HG03571 (cell line): ENCODE results near the gene BAG5.
A peak's percentile ranks its signal among the peaks of the same experiment; 100 is the strongest.

Source experiments
- ATAC-seq: cut with Tn5 transposase; IDR thresholded peaks from one replicate; pipeline ENCODE4 v1.9.1; 2021; ENCODE audit not compliant: unreplicated experiment

Gene BAG5

DNA sequence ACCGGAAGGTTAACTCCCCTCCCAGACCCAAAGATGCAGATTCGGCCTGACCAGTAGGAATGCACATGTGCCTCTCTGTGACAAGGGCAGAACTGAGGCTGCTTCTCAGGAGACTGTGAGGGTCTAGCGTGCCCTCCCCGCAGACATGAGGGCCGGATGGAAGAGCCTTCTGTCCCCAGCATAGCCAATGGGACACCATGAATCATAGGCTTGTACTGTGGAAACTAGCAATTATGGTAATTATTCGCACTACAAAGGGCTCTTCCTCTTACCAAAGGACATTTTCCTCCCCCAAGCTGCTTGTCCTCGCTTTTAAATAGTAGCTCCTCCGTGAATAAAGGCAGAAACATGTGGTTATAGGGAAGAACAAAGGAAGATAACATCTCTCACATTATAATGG lies 6.5 kb upstream of the BAG5 start:
- ATAC-seq, result no peak

GRCh38 chr14:103563844-103564505 lies 1.5 kb upstream of the BAG5 start:
- no peak for ATAC-seq

GRCh38 chr14:103563226-103563620 lies 766 bp upstream of the BAG5 start:
- no peak for ATAC-seq

DNA sequence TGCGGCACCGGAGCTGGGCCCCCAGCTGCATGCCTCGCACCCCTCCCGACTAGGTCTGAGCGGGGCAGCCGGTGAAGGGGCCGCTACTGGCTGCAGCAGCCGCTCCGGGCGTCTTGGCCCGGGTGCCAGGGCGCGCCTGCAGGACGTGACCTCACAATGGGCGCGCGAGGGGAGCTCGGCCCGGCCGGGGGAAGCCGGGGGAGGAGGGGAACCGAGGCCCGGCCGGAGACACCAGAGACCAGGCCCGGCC lies 353 bp downstream of the BAG5 start:
- peak; percentile 42 for ATAC-seq

- peak; percentile 25 for ATAC-seq
These were observed 877 bp downstream of the BAG5 start for GRCh38 chr14:103561381-103562178.

GRCh38 chr14:103560691-103561090 lies 1.8 kb downstream of the BAG5 start:
- ATAC-seq, result no peak

DNA sequence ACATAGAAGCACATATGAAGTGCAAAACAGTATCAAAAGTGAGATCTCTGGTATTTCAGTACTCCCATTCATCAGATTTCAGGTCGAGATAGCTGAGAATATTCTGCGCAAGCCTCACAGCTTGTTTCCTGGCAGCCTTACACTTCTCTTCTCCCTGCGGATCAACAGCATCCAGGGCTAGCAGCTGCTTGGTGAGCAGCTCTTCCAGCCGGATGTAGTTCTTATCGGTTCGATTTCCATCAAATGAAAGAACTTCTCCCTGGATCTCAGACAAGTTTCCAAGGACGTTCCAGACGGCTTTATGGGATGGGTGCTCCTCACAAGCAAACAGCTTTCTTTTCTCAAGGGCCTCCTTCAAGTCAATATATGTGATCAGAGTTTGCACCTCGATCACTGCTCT lies 2.7 kb downstream of the BAG5 start:
- ATAC-seq, result no peak

DNA sequence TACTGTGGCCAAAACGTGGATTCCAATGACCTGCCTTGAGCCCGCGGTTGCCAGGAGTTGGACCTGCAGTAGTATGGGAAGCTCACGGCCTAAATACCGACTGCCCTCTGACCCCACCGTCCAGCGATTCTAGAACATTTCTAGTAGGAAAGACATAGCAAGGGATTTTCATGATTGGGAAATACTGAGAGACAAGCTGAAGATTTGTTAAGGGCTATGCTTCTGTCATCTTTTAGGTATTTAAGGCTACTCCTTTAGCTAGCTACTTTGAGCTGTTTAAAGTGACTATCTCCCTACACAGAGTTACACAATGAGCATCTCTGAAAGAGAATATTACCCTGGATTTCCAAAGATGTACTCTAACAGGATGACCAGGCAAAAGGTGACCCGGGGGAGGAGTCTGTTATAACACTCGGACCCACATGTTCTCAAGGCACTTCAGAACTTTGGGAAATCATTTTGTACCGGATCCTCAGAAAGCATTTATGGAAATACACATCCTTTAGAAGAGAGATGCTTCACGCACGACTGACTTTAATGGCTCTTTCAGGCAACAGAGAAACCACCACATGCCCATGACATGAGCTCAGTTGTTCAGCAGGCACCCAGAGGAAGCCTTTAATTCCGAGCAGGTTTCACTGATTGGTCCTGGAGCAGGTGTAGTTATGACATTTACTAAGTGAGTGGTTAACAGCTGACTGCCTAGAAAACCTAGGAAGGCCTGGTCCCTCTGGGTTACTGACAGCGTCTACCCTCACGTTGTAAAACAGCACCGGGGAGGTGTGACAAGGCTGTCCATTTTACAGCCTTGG lies 4.2 kb downstream of the BAG5 start:
- no peak for ATAC-seq

GRCh38 chr14:103556946-103557758 lies 5.3 kb downstream of the BAG5 start:
- no peak for ATAC-seq

DNA sequence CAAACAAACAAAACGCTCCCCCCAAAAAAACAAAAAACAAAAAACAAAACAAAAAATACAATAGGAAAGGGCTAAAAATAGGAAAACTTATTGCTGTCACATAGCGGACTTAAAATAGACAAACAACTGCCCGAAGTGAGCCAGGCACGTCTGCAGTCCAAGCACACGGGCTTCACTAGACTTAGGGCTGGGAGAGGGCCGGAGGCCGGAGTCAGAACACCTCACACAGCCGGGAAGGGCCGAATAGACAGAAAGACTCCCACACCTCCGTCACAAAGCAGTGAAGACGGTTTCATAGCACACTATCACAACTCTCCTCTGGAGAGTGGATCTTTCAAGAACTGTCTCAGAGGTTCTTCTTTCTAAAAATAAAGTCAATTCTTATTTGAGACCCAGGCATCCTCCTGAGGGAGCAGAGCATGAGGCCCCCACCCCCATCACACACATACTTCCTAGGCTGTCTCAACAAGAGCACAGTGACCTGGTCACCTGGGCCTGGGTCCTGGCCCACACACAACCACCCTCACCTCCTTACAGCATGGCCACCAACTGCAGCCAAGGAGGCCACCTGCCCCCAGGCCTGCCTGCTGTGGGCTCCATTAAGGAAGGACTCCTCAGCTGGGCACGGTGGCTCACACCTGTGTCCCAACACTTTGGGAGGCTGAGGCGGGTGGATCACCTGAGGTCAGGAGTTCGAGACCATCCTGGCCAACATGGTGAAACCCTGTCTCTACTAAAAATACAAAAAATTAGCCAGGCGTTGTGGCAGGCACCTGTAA lies 6.7 kb downstream of the BAG5 start:
- no peak for ATAC-seq

DNA sequence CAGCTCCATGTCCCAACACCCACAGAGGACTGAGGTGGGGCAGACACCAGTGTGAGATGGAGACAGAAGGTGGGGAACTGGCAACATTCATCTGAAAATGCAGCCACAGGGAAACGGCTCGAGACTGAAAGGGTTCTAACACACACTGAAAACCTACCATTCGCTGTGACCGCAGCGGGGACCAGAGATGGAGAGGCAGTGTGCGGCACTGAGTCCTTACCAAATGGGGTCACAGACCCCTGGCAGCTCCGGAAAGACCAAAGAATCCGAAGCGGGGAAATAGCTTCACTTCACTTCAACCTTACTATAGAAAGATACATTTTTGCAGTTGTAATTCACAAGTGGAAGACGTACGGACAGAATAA lies 9.6 kb downstream of the BAG5 start:
- ATAC-seq, result no peak

- no peak for ATAC-seq
These were observed 10.2 kb downstream of the BAG5 start for GRCh38 chr14:103552011-103552845.

GRCh38 chr14:103551338-103551762 lies 11.1 kb downstream of the BAG5 start:
- no peak for ATAC-seq

DNA sequence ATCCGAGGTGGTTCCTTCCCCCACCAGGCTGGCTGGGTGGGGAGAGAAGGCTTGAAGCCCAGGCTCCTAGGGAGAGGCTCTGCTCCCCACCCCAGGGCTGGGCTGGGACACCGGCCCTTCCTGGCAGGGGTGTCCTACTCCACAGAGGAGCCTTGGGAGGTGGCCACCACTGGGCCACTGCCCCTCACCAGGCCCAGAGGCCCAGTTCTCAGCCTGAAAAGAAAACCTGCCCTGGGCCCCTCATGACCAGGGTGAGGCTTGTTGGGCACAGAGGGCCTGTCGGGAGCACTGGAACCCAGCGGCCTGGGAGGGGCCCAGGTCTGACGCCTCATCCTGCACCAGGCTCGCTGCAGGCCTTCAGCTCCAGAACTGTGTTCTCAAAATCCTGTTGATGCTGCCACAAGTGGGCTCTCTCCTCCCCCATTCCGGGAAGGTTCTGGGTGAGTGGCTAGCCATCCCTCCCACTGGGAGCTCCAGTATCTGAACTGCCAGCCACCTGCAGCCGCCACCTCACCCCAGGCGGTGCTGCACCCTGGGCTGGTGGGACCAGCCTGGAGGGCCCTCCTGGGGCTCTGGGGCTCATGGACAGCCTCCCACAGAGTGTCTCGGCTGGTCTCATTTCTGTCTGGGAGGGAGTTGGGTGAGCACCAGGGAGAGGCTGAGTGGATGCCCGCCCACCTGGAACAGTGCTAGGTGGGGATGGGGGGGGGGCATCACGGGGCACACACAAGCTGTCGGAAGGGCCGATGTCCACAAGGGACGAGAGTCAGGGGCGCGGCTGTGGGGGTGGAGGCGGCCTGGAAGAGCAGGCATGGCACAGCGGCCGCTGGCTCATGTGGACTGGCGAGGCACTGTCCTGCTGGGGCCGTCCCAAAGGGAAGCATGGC lies 11.8 kb downstream of the BAG5 start:
- no peak for ATAC-seq

- ATAC-seq, result no peak
These were observed 12.8 kb downstream of the BAG5 start for GRCh38 chr14:103549361-103550311.

- ATAC-seq, result no peak
These were observed 13.8 kb downstream of the BAG5 start for GRCh38 chr14:103548463-103549351.
